Thyroid gland (tissue), 4 donors: ENCODE data around the gene DLGAP1. TPM values are rescaled to one million over a fixed set of nuclear protein-coding genes. Genes with fewer than 3 reads are reported as not detected.

Source experiments
- DNase-seq, 2 donors: peaks; one replicate each; pipeline ENCODE4 v3.0.0-alpha.2; 2019
- H3K27ac ChIP-seq, 3 donors: fragments of 200-600 bp; sonication (generic); 1 replicate in 2 of 3; 2 replicates in 1 of 3; pipeline ENCODE4 v1.5.1; 2016 to 2019; ENCODE audit warnings: mild to moderate bottlenecking in 1 of 3, moderate library complexity in 1 of 3
- H3K27me3 ChIP-seq: fragments of 200-600 bp; sonication (generic); one replicate; pipeline ENCODE4 v1.5.1; 2019
- H3K36me3 ChIP-seq, 2 donors: fragments of 200-600 bp; sonication (generic); one replicate each; pipeline ENCODE4 v1.5.1; 2016 to 2019
- H3K4me1 ChIP-seq, 2 donors: fragments of 200-600 bp; sonication (generic); one replicate each; pipeline ENCODE4 v1.5.1; 2017 to 2019
- H3K4me3 ChIP-seq, 3 donors: fragments of 200-600 bp; sonication (generic); replicated peaks in 1 of 3; 1 replicate in 2 of 3; 2 replicates in 1 of 3; pipeline ENCODE4 v1.5.1; 2016; ENCODE audit warnings: mild to moderate bottlenecking in 1 of 3
- H3K9me3 ChIP-seq: fragments of 200-600 bp; sonication (generic); one replicate; pipeline ENCODE4 v1.5.1; 2017
- CTCF ChIP-seq, 6 experiments: fragments of 200-600 bp in 3 of 6; fragments of 450-650 bp in 3 of 6; sonication (generic) in 3 of 6; IDR thresholded peaks; one replicate each; pipeline ENCODE4 v1.5.1; 2016 to 2019; ENCODE audit warnings: antibody characterized with exemption in 6 of 6, mild to moderate bottlenecking in 2 of 6, inconsistent platforms in 1 of 6, moderate library complexity in 1 of 6
- POLR2A ChIP-seq, 2 donors: fragments of 450-650 bp; IDR thresholded peaks; one replicate each; pipeline ENCODE4 v1.6.1; 2017; ENCODE audit warnings: antibody characterized with exemption in 2 of 2, mild to moderate bottlenecking in 2 of 2, moderate library complexity in 1 of 2
- WGBS, 2 donors: methylation state at CpG; one replicate each; pipeline ENCODE4 v1.1.5; 2017; 5-methylcytosine and 5-hydroxymethylcytosine counted together
- intact Hi-C: fragments of 100-400 bp; cut with DNase I; formaldehyde crosslinking; loops from one replicate; pipeline ENCODE4 v1.15.1; 2023
- total RNA-seq, 4 donors: library from RNA; depleted of rRNA; stranded (reverse); fragments of >200 nt; gene quantifications; one replicate each; pipeline ENCODE4 v1.2.3, GENCODE V29; 2016

The DLGAP1 gene
- total RNA-seq, 4 donors from 2014 or later, result 0.25 to 2.7 (median 0.77) TPM

GRCh38 chr18:3451183-3451988 lies 1003.7 kb downstream of the DLGAP1 start:
- Histone ChIP-seq H3K4me3 (peak overlapping the region; percentile 68 to 97 (median 96)), H3K4me1 (peaks cover 30 to 32% of the 10 kb centered on the region in 2 donors), H3K27ac (peak overlapping the region; percentile 93 to 100 (median 98)), H3K9me3 (no peaks in the 10 kb centered on the region), H3K36me3 (peaks cover 0 to 4% of the 10 kb centered on the region in 2 donors), H3K27me3 (no peaks in the 10 kb centered on the region)
- 0 to 1% methylated on average over 43 to 45 of the region's 50 CpGs for WGBS, 2 donors
- intact Hi-C loops, result loop anchor here (5.0 to 10.0 kb wide), 2 partner anchors 146 to 167 kb away; no protein-coding TSS in a partner anchor
- TF ChIP-seq POLR2A (IDR thresholded peaks at IDR 0.05) (peak; percentile 82 to 98), CTCF (IDR thresholded peaks at IDR 0.05) (no peak)
- peak; percentile 98 for DNase-seq

GRCh38 chr18:3450799-3451182 lies 1004.3 kb downstream of the DLGAP1 start:
- TF ChIP-seq CTCF (IDR thresholded peaks at IDR 0.05), result no peak
- no peak for TF ChIP-seq POLR2A (IDR thresholded peaks at IDR 0.05)
- Histone ChIP-seq H3K9me3 (no peaks in the 10 kb centered on the region), H3K4me1 (peaks cover 30 to 31% of the 10 kb centered on the region in 2 donors), H3K36me3 (no peaks in the 10 kb centered on the region), H3K4me3 (peak overlapping the region; percentile 83 to 97 (median 96)), H3K27ac (peak overlapping the region; percentile 93 to 100 (median 98)), H3K27me3 (no peaks in the 10 kb centered on the region)
- 0% methylated on average over 9 to 13 of the region's 30 CpGs for whole genome bisulfite sequencing, 2 donors
- intact Hi-C loops, result loop anchor here (5.0 to 10.0 kb wide), 2 partner anchors 147 to 166 kb away; no protein-coding TSS in a partner anchor
- no peak for DNase-seq

- Histone ChIP-seq H3K36me3 (no peaks in the 10 kb centered on the region), H3K4me3 (peak within 1 kb of the TSS; percentile 83 to 97 (median 96)), H3K9me3 (no peaks in the 10 kb centered on the region), H3K27ac (peak within 1 kb of the TSS; percentile 93 to 100 (median 98)), H3K4me1 (peaks cover 25 to 27% of the 10 kb centered on the region in 2 donors), H3K27me3 (no peaks in the 10 kb centered on the region)
- peak; percentile 91 for DNase-seq
- intact Hi-C loops, result loop anchor here (5.0 to 10.0 kb wide), 2 partner anchors 147 to 165 kb away; no protein-coding TSS in a partner anchor
- WGBS, 2 donors, result 0 to 1% methylated on average over 25 to 36 of the region's 71 CpGs
- TF ChIP-seq CTCF (IDR thresholded peaks at IDR 0.05), result no peak
- TF ChIP-seq POLR2A (IDR thresholded peaks at IDR 0.05), result peak; percentile 84 to 92
These were observed 1004.9 kb downstream of the DLGAP1 start, which contains the start of gene TGIF1 for GRCh38 chr18:3450012-3450798. TGIF1 (plus strand) TSS chr18:3450172; CDS start chr18:3450490, 318 bp downstream.

- peak in 1 of 2 donors; percentile 79 for DNase-seq
- H3K4me3 ChIP-seq, result peak overlapping the region; percentile 3 to 96 (median 85)
- H3K9me3 ChIP-seq, result no peaks in the 10 kb centered on the region
- no peak for TF ChIP-seq POLR2A (IDR thresholded peaks at IDR 0.05)
- no peak for TF ChIP-seq CTCF (IDR thresholded peaks at IDR 0.05)
- WGBS, 2 donors, result 0 to 1% methylated on average over 7 to 15 of the region's 47 CpGs
- no peaks in the 10 kb centered on the region for H3K27me3 ChIP-seq
- H3K4me1 ChIP-seq, result peaks cover 21 to 22% of the 10 kb centered on the region in 2 donors
- peak overlapping the region; percentile 93 to 100 (median 98) for H3K27ac ChIP-seq
- H3K36me3 ChIP-seq, result no peaks in the 10 kb centered on the region
- intact Hi-C loops, result loop anchor here (5.0 to 10.0 kb wide), 2 partner anchors 148 to 165 kb away; no protein-coding TSS in a partner anchor
These were observed 1005.5 kb downstream of the DLGAP1 start for GRCh38 chr18:3449512-3450011.
